ENCODE measurements around the gene TCEAL9. TPM values are rescaled to one million over a fixed set of nuclear protein-coding genes. Genes with fewer than 3 reads are reported as not detected.
"Not testable (repeated sequence)": the region's sequence is repeated elsewhere in the genome, so short reads cannot be mapped to it uniquely, and the experiment has no call there.

TCEAL9 gene
- total RNA-seq, 2 experiments from 2014 or later, result 1.5 to 2.3 TPM

DNA sequence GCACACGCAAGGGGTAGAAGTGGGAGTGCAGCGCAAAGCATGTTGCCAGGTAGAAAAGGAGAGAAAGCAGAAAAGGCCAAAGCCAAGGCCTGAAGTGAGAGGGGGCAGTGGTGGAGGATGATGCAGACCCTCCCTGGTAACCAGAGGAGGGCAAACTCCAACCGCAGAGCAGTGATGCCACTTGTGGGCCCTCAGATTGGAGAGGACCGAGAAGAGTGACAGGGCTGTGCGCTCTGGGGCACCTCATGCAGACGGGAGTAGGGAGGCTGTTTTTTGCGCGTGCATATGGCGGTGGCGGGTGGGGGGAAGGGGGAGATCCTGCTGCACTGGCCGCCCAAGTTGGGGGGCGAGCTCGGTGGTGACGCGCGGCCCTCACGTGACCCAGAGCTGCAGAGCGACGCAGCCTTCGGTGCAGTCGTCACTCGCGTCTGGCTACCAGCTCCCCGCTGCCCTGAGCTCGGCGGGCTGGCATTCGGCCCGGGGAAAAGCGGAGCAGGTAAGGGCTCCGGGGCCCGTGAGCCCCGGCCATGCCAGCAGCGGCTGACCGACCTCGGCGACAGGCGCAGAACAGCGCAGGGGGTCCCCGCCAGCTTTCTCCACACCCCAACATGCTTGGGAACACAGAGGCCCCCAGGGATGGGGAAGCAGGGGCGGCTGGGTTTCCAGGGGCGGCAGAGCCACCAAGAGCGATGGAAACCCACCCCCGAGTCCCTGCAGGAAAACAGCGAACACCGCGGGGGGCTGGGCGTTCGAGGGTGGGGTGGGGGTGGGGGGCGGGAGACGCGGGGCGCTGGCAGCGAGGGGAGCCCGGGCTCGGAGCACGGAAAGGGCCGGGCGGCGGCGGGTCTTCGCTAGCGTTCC, 20.0 kb downstream of the TCEAL9 start, which contains the start of gene BEX3:
Gene BEX3 (plus strand): TSS at position 421 of the 861 bp plus-strand sequence. CDS start 984 bp downstream, outside the sequence.
- H3K36me3 Mint-ChIP-seq (ENCODE audit: low read depth), result peaks cover 3% of the 10 kb centered on the region
- POLR2A ChIA-PET, result interaction anchor here (1.0 kb wide), 1 partner anchor 121 kb away, joined by 4 read pairs; the partner anchor contains the start of gene TCEAL8
- DNase-seq (peak; percentile 48), ATAC-seq (peak; percentile 82)
- no peaks in the 10 kb centered on the region for H3K27me3 Mint-ChIP-seq
- CTCF ChIA-PET, result interaction anchor here (0.5 kb wide), 1 partner anchor 20 kb away, joined by 3 read pairs; the partner anchor contains the start of gene TCEAL9
- H3K4me3 Mint-ChIP-seq, result peak within 1 kb of the TSS; percentile 70
- H3K4me1 Mint-ChIP-seq, result peaks cover 3% of the 10 kb centered on the region
- no peaks in the 10 kb centered on the region for H3K9me3 Mint-ChIP-seq (ENCODE audit: low read depth)
- H3K27ac Mint-ChIP-seq, result peak within 1 kb of the TSS; percentile 45
- intact Hi-C loops (cut with DNase I, micrococcal nuclease), result no loop called here

DNA sequence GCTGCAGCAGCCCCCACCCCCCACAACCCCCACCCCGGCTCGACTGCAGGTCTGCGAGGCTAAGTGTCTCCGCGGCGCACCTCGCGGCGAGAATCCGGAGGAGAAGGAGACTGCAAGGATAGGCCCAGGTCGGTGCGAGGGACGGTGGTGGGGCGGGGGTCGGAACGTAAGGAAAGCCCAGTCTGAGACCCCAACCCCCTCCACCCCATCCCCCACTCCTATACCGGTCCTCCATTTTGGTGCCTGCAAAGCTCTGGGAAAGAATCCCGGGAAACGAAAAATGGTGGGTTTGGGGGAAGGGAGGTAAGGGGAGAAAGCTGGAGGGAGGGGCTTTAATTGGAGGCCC, 20.6 kb downstream of the TCEAL9 start:
- Mint-ChIP-seq H3K27ac (peak overlapping the region; percentile 45), H3K36me3 (ENCODE audit: low read depth) (peaks cover 3% of the 10 kb centered on the region), H3K4me3 (peak overlapping the region; percentile 70), H3K9me3 (ENCODE audit: low read depth) (no peaks in the 10 kb centered on the region), H3K4me1 (peaks cover 3% of the 10 kb centered on the region), H3K27me3 (no peaks in the 10 kb centered on the region)
- ChIA-PET CTCF (interaction anchor here (0.5 kb wide), 1 partner anchor 21 kb away, joined by 3 read pairs; the partner anchor contains the start of gene TCEAL9), POLR2A (interaction anchor here (1.0 kb wide), 1 partner anchor 122 kb away, joined by 4 read pairs; the partner anchor contains the start of gene TCEAL8)
- ATAC-seq (no peak), DNase-seq (peak; percentile 16)
- intact Hi-C loops (cut with DNase I, micrococcal nuclease), result no loop called here

DNA sequence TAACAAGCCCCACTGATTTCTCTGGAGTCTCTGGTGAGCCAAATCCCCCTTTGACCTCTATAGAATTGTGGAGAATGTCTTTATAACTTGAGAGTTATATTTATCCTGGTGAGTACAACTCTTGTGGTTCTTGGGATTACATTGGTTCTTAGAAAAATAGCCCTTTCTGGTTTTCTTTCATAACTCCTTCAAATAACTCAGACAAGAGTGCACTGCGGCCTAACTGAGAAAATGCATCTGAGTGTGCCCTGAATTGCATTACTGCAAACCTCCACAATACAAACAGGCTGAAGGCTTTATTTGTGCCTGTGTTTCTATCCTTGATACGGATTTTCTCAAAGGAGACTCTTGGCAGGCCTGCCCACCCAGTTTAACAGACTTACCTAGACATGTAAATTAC, 22.7 kb downstream of the TCEAL9 start:
- ChIA-PET CTCF (no interaction called here), POLR2A (no interaction called here)
- peaks cover 3% of the 10 kb centered on the region for H3K4me1 Mint-ChIP-seq
- DNase-seq (no peak), ATAC-seq (no peak)
- no peaks in the 10 kb centered on the region for H3K9me3 Mint-ChIP-seq (ENCODE audit: low read depth)
- peaks cover 3% of the 10 kb centered on the region for H3K36me3 Mint-ChIP-seq (ENCODE audit: low read depth)
- intact Hi-C loops (cut with DNase I, micrococcal nuclease), result no loop called here
- no peak overlapping the region for H3K27ac Mint-ChIP-seq
- H3K27me3 Mint-ChIP-seq, result no peaks in the 10 kb centered on the region
- no peak overlapping the region for H3K4me3 Mint-ChIP-seq

DNA sequence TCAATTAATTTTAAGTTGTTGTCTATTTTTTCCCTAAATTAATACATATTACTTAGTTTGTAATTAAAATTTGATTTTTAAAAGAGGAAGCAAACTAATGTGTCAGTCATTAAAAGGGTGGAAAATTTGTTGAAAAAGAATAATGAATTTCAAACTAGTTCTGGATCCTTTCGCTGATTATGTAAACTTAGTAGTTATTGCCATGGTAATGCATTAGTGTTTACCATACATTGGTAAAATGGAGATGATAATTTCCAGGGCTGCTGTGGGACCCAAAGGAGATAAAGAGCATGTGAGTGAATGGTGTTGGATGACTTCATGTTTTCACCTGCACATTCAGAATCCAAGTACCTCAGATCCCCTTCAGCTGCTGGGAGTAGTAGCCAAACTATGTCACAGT, 26.6 kb downstream of the TCEAL9 start:
- no peaks in the 10 kb centered on the region for H3K4me1 Mint-ChIP-seq
- no peak for DNase-seq
- peaks cover 2% of the 10 kb centered on the region for H3K27me3 Mint-ChIP-seq
- CTCF ChIA-PET, result no interaction called here
- no peak overlapping the region for H3K4me3 Mint-ChIP-seq
- ATAC-seq, result no peak
- no peaks in the 10 kb centered on the region for H3K36me3 Mint-ChIP-seq (ENCODE audit: low read depth)
- H3K9me3 Mint-ChIP-seq (ENCODE audit: low read depth), result no peaks in the 10 kb centered on the region
- POLR2A ChIA-PET, result no interaction called here
- intact Hi-C loops (cut with DNase I, micrococcal nuclease), result no loop called here
- no peak overlapping the region for H3K27ac Mint-ChIP-seq

DNA sequence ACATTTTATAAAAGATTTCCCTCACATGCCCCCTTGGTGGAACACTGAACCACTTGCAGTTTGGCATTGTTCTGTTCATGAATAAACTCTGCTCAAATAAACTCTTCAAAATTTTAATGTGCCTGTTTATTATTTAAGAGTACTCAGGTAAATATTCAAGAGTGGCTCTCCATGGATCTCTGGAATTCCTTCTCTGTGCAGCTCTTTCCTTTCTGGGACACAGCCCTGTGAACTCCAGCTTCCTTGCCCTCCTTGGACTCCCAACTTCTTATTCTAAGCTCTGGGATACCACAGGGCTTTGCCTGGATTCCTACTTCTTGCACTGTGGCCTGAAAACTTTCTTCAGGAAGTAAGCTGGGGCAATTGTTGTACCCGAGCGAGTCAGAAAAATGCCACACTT, 28.4 kb downstream of the TCEAL9 start:
- intact Hi-C loops (cut with DNase I, micrococcal nuclease), result no loop called here
- no peak for DNase-seq
- POLR2A ChIA-PET, result no interaction called here
- Mint-ChIP-seq H3K9me3 (ENCODE audit: low read depth) (no peaks in the 10 kb centered on the region), H3K36me3 (ENCODE audit: low read depth) (no peaks in the 10 kb centered on the region), H3K4me3 (no peak overlapping the region), H3K27me3 (peaks cover 9% of the 10 kb centered on the region), H3K27ac (no peak overlapping the region), H3K4me1 (no peaks in the 10 kb centered on the region)
- ATAC-seq, result no peak
- CTCF ChIA-PET, result no interaction called here

DNA sequence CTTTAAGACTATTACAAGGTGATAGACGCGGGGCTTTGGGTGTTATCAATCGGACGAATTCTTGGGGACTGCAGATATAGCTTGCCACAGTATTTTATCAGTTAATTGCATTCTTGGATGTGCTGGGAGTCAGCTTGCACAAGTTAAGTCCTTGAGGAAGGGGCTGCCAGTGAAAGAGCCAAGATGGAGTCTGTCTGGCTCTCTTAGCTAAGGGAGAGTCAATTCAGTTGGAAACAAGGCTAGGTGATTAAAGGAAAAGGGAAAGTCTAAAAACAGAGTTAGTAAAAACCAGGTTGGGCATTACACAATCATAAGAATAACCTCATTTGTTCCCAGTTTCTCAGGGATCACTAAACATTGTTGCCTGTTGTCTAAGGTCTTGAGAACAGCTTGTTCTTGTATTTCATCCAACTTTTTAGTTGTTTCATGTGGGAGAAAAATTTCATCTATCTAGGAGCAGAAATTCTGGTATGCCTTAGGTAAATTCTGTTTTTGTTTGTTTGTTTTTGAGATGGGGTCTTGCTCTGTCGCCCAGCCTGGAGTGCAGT, 29.1 kb downstream of the TCEAL9 start:
- ATAC-seq; intact Hi-C loops (cut with DNase I, micrococcal nuclease); H3K27ac Mint-ChIP-seq; H3K9me3 Mint-ChIP-seq (ENCODE audit: low read depth); H3K4me1 Mint-ChIP-seq; H3K4me3 Mint-ChIP-seq; DNase-seq; H3K36me3 Mint-ChIP-seq (ENCODE audit: low read depth); POLR2A ChIA-PET: not testable (repeated sequence)
- CTCF ChIA-PET, result interaction anchor here (0.6 kb wide), 1 partner anchor 19 kb away, joined by 3 read pairs; no protein-coding TSS in a partner anchor
- H3K27me3 Mint-ChIP-seq, result peaks cover 15% of the 10 kb centered on the region

DNA sequence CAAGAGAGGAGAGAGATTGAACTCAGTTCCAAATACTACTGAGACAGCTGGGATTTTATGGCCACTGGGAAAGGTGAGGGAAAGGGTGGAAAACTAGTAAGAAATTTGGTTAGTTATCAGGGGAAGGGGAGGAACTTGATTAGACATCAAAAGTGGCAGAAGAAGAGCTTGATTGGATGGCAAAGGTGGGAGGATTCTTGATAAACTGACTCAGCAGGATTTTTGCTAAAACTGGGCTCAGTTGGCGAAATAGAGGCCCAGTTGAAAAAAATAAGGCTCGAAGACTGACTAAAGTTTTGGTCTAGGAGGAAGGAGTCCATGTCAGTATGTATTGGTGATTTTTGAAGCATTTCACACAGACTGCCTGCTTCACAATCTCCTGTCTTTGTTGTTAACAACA, 30.0 kb downstream of the TCEAL9 start:
- ATAC-seq, result no peak
- Mint-ChIP-seq H3K27me3 (peaks cover 18% of the 10 kb centered on the region), H3K4me3 (no peak overlapping the region), H3K27ac (no peak overlapping the region), H3K4me1 (no peaks in the 10 kb centered on the region), H3K9me3 (ENCODE audit: low read depth) (no peaks in the 10 kb centered on the region), H3K36me3 (ENCODE audit: low read depth) (no peaks in the 10 kb centered on the region)
- ChIA-PET POLR2A (no interaction called here), CTCF (no interaction called here)
- intact Hi-C loops (cut with DNase I, micrococcal nuclease), result no loop called here
- DNase-seq, result no peak

DNA sequence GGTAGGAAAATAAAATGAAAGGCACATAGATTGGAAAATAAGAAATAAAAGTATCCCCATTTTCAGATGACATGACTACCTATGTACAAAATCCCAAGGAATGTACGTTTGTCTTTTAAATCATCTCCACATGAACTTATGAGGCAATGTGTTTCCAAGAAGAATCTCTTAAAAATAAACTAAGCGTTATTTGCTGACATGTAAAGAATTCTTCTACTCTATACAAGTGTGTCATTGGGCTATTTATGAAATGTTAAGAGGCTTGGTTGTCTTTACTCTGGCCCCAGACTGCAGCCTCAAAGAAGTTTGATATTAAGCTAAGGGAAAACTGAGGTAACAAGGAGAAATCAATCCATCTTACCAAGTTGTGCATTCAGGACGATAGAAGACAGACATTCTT, 37.2 kb downstream of the TCEAL9 start:
- H3K4me3 Mint-ChIP-seq, result no peak overlapping the region
- CTCF ChIA-PET, result no interaction called here
- no peaks in the 10 kb centered on the region for H3K9me3 Mint-ChIP-seq (ENCODE audit: low read depth)

DNA sequence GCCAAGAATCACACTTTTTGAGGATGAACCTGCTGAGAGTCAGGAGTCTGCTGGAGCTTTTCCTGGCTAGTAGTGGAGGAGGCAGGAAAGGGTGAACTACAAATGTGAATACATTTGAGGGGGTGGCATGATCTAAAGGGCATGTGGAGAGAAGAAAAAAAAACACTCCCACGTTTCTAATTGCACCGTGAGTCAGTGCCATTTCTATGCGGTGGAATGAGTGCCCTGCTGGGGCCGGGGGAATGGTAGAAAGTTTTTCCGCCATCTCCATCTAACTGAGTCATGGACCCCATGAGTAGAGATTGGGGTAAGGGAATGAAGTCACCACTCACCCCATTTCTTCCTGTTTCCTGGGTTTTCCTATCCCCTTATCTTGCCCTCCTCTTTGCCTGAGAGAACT, 39.9 kb downstream of the TCEAL9 start:
- ChIA-PET POLR2A (no interaction called here), CTCF (no interaction called here)
- H3K36me3 Mint-ChIP-seq (ENCODE audit: low read depth), result no peaks in the 10 kb centered on the region
- DNase-seq (no peak), ATAC-seq (no peak)
- H3K4me1 Mint-ChIP-seq, result peaks cover 2% of the 10 kb centered on the region
- H3K27ac Mint-ChIP-seq, result no peak overlapping the region
- H3K9me3 Mint-ChIP-seq (ENCODE audit: low read depth), result no peaks in the 10 kb centered on the region
- no peak overlapping the region for H3K4me3 Mint-ChIP-seq
- H3K27me3 Mint-ChIP-seq, result no peaks in the 10 kb centered on the region
- intact Hi-C loops (cut with DNase I, micrococcal nuclease), result no loop called here

More for the DNA sequence above, 37.2 kb downstream of the TCEAL9 start:
- intact Hi-C loops (cut with DNase I, micrococcal nuclease), result no loop called here
- Mint-ChIP-seq H3K36me3 (ENCODE audit: low read depth) (no peaks in the 10 kb centered on the region), H3K4me1 (peaks cover 2% of the 10 kb centered on the region), H3K27ac (no peak overlapping the region), H3K27me3 (peaks cover 16% of the 10 kb centered on the region)
- no peak for DNase-seq
- ATAC-seq, result no peak
- POLR2A ChIA-PET, result no interaction called here

DNA sequence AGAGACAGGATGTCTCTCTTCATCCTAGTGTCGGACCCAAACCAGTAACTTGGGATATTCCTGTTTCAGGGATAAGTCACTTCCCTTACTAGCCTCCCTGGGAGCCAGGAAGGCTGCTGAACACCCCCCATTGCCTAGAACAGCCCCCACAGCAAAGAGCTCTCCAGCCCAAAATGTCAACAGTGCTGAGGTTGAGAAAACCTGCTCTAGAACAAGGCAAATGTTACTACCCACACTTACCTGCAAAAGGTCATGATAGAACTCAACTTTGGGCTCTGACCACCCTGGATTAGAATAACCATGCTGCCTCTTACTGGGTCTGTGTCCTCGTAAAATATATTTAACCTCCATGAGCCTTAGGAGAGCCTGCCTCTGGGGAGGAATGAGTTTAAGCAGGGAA, 40.4 kb downstream of the TCEAL9 start:
- POLR2A ChIA-PET, result no interaction called here
- Mint-ChIP-seq H3K27me3 (no peaks in the 10 kb centered on the region), H3K4me1 (peaks cover 2% of the 10 kb centered on the region), H3K36me3 (ENCODE audit: low read depth) (no peaks in the 10 kb centered on the region), H3K27ac (no peak overlapping the region), H3K9me3 (ENCODE audit: low read depth) (no peaks in the 10 kb centered on the region), H3K4me3 (no peak overlapping the region)
- DNase-seq, result no peak
- CTCF ChIA-PET, result no interaction called here
- intact Hi-C loops (cut with DNase I, micrococcal nuclease), result no loop called here
- no peak for ATAC-seq

DNA sequence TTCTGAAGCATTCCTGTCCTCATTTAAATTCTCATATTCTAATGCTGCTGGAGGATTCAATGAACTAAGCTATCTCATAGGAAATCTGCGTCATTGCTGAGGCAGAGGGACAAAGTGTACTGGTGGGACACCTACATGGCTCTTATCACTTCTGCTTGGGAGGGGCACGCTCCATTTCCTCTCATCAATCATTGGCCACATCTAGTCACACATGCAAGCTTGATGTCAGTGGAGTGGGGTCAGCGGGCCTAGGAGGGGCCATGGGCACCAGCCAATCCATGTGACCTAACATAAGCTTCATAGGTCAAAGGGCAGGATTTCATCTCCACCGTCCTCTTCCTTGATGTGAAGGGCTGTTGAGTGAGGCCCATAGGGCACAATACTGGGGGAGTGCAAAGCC, 41.4 kb downstream of the TCEAL9 start:
- ChIA-PET POLR2A (no interaction called here), CTCF (interaction anchor here (0.6 kb wide), 1 partner anchor 166 kb away, joined by 3 read pairs; no protein-coding TSS in a partner anchor)
- no peaks in the 10 kb centered on the region for H3K36me3 Mint-ChIP-seq (ENCODE audit: low read depth)
- intact Hi-C loops (cut with DNase I, micrococcal nuclease), result no loop called here
- DNase-seq, result no peak
- H3K4me3 Mint-ChIP-seq, result no peak overlapping the region
- ATAC-seq, result no peak
- H3K4me1 Mint-ChIP-seq, result peaks cover 2% of the 10 kb centered on the region
- H3K27ac Mint-ChIP-seq, result no peak overlapping the region
- no peaks in the 10 kb centered on the region for H3K9me3 Mint-ChIP-seq (ENCODE audit: low read depth)
- H3K27me3 Mint-ChIP-seq, result no peaks in the 10 kb centered on the region

DNA sequence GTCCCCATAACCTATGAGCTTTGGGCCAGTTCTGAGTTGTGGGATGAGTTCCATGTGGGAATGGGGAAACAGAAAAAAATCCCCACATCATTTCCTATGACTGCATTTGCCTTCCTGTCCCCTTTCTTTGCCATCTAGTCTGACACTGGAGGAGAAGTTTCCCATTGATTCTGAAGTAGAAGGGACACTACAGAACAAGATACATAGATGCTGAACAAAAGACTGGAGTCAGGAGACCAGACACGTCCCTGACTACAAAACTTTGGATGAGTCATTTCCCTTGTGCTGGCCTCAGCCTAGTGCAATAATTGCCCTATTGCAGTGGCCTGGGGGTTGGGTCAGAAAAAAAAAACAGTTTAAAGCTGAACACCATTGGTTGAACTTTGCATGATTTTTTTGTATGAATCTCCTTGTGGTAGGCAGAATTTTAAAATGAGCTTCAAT, 42.1 kb downstream of the TCEAL9 start:
- peak; percentile 8 for DNase-seq
- no peak overlapping the region for H3K4me3 Mint-ChIP-seq
- no peaks in the 10 kb centered on the region for H3K36me3 Mint-ChIP-seq (ENCODE audit: low read depth)
- H3K9me3 Mint-ChIP-seq (ENCODE audit: low read depth), result no peaks in the 10 kb centered on the region
- intact Hi-C loops (cut with DNase I, micrococcal nuclease), result no loop called here
- peak; percentile 73 for ATAC-seq
- CTCF ChIA-PET, result interaction anchor here (0.6 kb wide), 1 partner anchor 166 kb away, joined by 3 read pairs; no protein-coding TSS in a partner anchor
- POLR2A ChIA-PET, result no interaction called here
- H3K4me1 Mint-ChIP-seq, result peaks cover 2% of the 10 kb centered on the region
- H3K27me3 Mint-ChIP-seq, result no peaks in the 10 kb centered on the region
- H3K27ac Mint-ChIP-seq, result no peak overlapping the region

All from activated CD4-positive, alpha-beta T cell treated with anti-CD3 and anti-CD28 coated beads for 36 hours (primary cell).